ENCODE results near the gene PLCH1. TPM values are rescaled to one million over a fixed set of nuclear protein-coding genes. Genes with fewer than 3 reads are reported as not detected.
"Not testable (repeated sequence)": the region's sequence is repeated elsewhere in the genome, so short reads cannot be mapped to it uniquely, and the experiment has no call there.

The PLCH1 gene
- total and polyA plus RNA-seq, 2 experiments from 2014 or later, result 8.1 to 25.3 TPM

DNA sequence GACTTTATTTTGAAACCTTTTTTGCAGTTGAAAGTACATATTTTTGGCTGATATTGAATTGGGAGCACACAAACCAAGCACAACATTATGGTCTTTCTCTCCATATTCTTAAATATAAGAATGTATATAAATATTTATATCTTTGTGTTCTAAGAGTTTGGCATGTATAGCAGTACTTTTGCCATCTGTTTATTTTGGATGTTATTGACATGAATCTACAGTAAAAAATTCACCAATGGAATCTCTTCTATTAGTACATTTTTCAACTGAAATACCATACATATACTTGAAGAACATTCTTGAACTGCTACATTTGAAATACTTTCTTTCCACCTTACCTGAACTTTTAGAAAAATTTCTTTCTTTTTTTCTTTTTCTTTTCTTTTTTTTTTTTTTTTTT is 342.2 kb downstream of the PLCH1 start:
- Mint-ChIP-seq H3K4me1 (no peaks in the 10 kb centered on the region), H3K27ac (no peak overlapping the region), H3K4me3 (no peak overlapping the region), H3K36me3 (ENCODE audit: low read depth) (no peaks in the 10 kb centered on the region), H3K9me3 (no peaks in the 10 kb centered on the region), H3K27me3 (ENCODE audit: insufficient read depth, low read depth, poor library complexity) (peaks cover 2% of the 10 kb centered on the region)
- Histone ChIP-seq H3K36me3 (ENCODE audit: insufficient read depth) (no peaks in the 10 kb centered on the region), H3K4me3 (no peak overlapping the region), H4K20me1 (replicated peaks; ENCODE audit: insufficient read depth) (no peaks in the 10 kb centered on the region), H3K27ac (ENCODE audit: low read depth) (no peak overlapping the region), H3F3A (replicated peaks; ENCODE audit: low read depth) (no peaks in the 10 kb centered on the region), H2AFZ (no peak overlapping the region), H3K4me1 (ENCODE audit: insufficient read depth) (no peaks in the 10 kb centered on the region; the same call in 1 of the 2 replicates), H3K4me2 (no peak overlapping the region), H3K27me3 (ENCODE audit: insufficient read depth) (no peaks in the 10 kb centered on the region), H3K9me2 (ENCODE audit: insufficient read depth) (0 out of 2 replicates have a peak, but pooled peaks cover 3% of the 10 kb centered on the region), H3K79me2 (replicated peaks; ENCODE audit: insufficient read depth) (no peaks in the 10 kb centered on the region)
- TF ChIP-seq JUNB (IDR thresholded peaks at IDR 0.05; ENCODE audit: unreplicated experiment), result no peak
- TF ChIP-seq STAT1 (IDR thresholded peaks at IDR 0.05; ENCODE audit: unreplicated experiment), result no peak
- TF ChIP-seq CREB1 (CRISPR knock-in tag; IDR thresholded peaks at IDR 0.05; ENCODE audit: low read depth), result no peak
- TF ChIP-seq EZH2phosphoT487 (IDR thresholded peaks at IDR 0.05; ENCODE audit: unreplicated experiment), result no peak
- TF ChIP-seq ZNF114 (CRISPR knock-in tag; IDR thresholded peaks at IDR 0.05), result no peak
- TF ChIP-seq, protein P1, sequence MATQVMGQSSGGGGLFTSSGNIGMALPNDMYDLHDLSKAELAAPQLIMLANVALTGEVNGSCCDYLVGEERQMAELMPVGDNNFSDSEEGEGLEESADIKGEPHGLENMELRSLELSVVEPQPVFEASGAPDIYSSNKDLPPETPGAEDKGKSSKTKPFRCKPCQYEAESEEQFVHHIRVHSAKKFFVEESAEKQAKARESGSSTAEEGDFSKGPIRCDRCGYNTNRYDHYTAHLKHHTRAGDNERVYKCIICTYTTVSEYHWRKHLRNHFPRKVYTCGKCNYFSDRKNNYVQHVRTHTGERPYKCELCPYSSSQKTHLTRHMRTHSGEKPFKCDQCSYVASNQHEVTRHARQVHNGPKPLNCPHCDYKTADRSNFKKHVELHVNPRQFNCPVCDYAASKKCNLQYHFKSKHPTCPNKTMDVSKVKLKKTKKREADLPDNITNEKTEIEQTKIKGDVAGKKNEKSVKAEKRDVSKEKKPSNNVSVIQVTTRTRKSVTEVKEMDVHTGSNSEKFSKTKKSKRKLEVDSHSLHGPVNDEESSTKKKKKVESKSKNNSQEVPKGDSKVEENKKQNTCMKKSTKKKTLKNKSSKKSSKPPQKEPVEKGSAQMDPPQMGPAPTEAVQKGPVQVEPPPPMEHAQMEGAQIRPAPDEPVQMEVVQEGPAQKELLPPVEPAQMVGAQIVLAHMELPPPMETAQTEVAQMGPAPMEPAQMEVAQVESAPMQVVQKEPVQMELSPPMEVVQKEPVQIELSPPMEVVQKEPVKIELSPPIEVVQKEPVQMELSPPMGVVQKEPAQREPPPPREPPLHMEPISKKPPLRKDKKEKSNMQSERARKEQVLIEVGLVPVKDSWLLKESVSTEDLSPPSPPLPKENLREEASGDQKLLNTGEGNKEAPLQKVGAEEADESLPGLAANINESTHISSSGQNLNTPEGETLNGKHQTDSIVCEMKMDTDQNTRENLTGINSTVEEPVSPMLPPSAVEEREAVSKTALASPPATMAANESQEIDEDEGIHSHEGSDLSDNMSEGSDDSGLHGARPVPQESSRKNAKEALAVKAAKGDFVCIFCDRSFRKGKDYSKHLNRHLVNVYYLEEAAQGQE (IDR thresholded peaks at IDR 0.05; ENCODE audit: unreplicated experiment), result no peak
- TF ChIP-seq ZNF331 (CRISPR knock-in tag; IDR thresholded peaks at IDR 0.05; ENCODE audit: low read depth), result no peak
- ATAC-seq, result no peak
- DNase-seq (ENCODE audit: low spot score), result no peak

DNA sequence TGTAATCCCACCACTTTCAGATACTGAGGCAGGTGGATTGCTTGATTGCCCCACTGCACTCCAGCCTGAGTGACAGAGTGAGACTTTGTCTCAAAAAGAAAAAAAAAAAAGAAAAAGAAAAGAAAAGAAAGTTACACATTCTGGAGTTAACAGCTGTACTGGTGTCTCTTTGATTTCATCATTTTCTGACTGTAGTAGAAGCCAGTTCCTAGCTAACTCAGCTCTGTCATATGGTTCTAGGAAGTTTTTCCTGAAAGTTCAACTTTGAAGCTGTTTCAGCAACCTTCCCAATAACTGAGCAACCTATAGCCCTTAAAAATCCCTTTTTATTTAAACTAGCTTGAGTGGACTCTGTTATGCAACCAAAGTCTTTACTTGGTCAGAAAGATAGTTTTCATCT is 346.8 kb downstream of the PLCH1 start:
- H3K79me2 ChIP-seq (replicated peaks; ENCODE audit: insufficient read depth), result no peaks in the 10 kb centered on the region

DNA sequence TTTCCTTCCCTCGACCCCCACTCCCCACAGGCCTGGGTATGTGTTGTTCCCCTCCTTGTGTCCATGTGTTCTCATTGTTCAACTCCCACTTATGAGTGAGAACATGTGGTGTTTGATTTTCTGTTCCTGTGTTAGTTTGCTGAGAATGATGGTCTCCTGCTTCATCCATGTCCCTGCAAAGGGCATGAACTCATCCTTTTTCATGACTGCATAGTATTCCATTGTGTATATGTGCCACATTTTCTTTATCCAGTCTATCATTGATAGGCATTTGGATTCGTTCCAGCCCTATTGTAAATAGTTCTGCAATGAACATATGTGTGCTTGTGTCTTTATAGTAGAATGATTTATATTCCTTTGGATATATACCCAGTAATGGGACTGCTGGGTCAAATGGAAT is 350.0 kb downstream of the PLCH1 start:
- H3K27me3 ChIP-seq (ENCODE audit: insufficient read depth); H3K36me3 ChIP-seq (ENCODE audit: insufficient read depth); H3K4me1 Mint-ChIP-seq; H3K4me3 Mint-ChIP-seq; ATAC-seq; H3K4me3 ChIP-seq; H3K9me2 ChIP-seq (ENCODE audit: insufficient read depth); H3K4me2 ChIP-seq; H4K20me1 ChIP-seq (replicated peaks; ENCODE audit: insufficient read depth); H3K4me1 ChIP-seq (ENCODE audit: insufficient read depth); H3K79me2 ChIP-seq (replicated peaks; ENCODE audit: insufficient read depth); H2AFZ ChIP-seq; H3K27me3 Mint-ChIP-seq (ENCODE audit: insufficient read depth, low read depth, poor library complexity); H3K27ac Mint-ChIP-seq; H3F3A ChIP-seq (replicated peaks; ENCODE audit: low read depth); DNase-seq (ENCODE audit: low spot score); H3K27ac ChIP-seq (ENCODE audit: low read depth): not testable (repeated sequence)
- H3K36me3 Mint-ChIP-seq (ENCODE audit: low read depth), result peaks cover 10% of the 10 kb centered on the region; the same call in 2 of the 3 replicates
- H3K9me3 Mint-ChIP-seq, result peaks cover 11% of the 10 kb centered on the region

More for the DNA sequence above, 346.8 kb downstream of the PLCH1 start:
- Histone ChIP-seq H3K4me1 (ENCODE audit: insufficient read depth) (no peaks in the 10 kb centered on the region), H3K36me3 (ENCODE audit: insufficient read depth) (no peaks in the 10 kb centered on the region), H3K27me3 (ENCODE audit: insufficient read depth) (no peaks in the 10 kb centered on the region), H3K4me2 (no peak overlapping the region), H3K27ac (ENCODE audit: low read depth) (no peak overlapping the region), H2AFZ (no peak overlapping the region), H4K20me1 (replicated peaks; ENCODE audit: insufficient read depth) (no peaks in the 10 kb centered on the region), H3K4me3 (no peak overlapping the region), H3K9me2 (ENCODE audit: insufficient read depth) (peaks cover 3% of the 10 kb centered on the region; the same call in 1 of the 2 replicates), H3F3A (replicated peaks; ENCODE audit: low read depth) (no peaks in the 10 kb centered on the region)
- peaks cover 10% of the 10 kb centered on the region; the same call in 2 of the 3 replicates for H3K36me3 Mint-ChIP-seq (ENCODE audit: low read depth)
- H3K9me3 Mint-ChIP-seq, result peaks cover 11% of the 10 kb centered on the region
- DNase-seq (ENCODE audit: low spot score) (no peak), ATAC-seq (no peak)
- H3K27ac Mint-ChIP-seq, result no peak overlapping the region
- H3K4me3 Mint-ChIP-seq, result no peak overlapping the region
- peaks cover 2% of the 10 kb centered on the region for H3K27me3 Mint-ChIP-seq (ENCODE audit: insufficient read depth, low read depth, poor library complexity)
- 0 out of 3 replicates have a peak, but pooled peaks cover 2% of the 10 kb centered on the region for H3K4me1 Mint-ChIP-seq
- no peak for TF ChIP-seq CREB1 (CRISPR knock-in tag; IDR thresholded peaks at IDR 0.05; ENCODE audit: low read depth)
- TF ChIP-seq ZNF114 (CRISPR knock-in tag; IDR thresholded peaks at IDR 0.05), result no peak
- no peak for TF ChIP-seq EZH2phosphoT487 (IDR thresholded peaks at IDR 0.05; ENCODE audit: unreplicated experiment)
